Ishikawa (cell line): ENCODE results near the gene COX5A.

ENCODE experiments used
- CREB1 ChIP-seq: IDR thresholded peaks from 2 replicates; pipeline ENCODE4 v1.6.1; 2012; ENCODE audit warnings: low read depth
- EGR1 ChIP-seq: IDR thresholded peaks from 2 replicates; pipeline ENCODE4 v1.6.1; 2012
- EP300 ChIP-seq: IDR thresholded peaks from 2 replicates; pipeline ENCODE4 v1.6.1; 2012; ENCODE audit warnings: borderline replicate concordance
- MAX ChIP-seq: IDR thresholded peaks from 2 replicates; pipeline ENCODE4 v1.6.1; 2012
- REST ChIP-seq: IDR thresholded peaks from 2 replicates; pipeline ENCODE4 v1.6.1; 2012; ENCODE audit warnings: low read depth, mild to moderate bottlenecking
- USF1 ChIP-seq: IDR thresholded peaks from 2 replicates; pipeline ENCODE4 v1.6.1; 2012

- TF ChIP-seq CREB1 (no peak), EGR1 (no peak), REST (no peak), USF1 (no peak), MAX (no peak), EP300 (no peak)
Observed at GRCh38 chr15:74964794-74965193, 26.9 kb upstream of the COX5A start.
